ENCODE data around the gene ADGRD2. TPM values are rescaled to one million over a fixed set of nuclear protein-coding genes. Genes with fewer than 3 reads are reported as not detected.

ADGRD2 gene
- total and polyA plus RNA-seq, 7 donors, result not detected

GRCh38 chr9:124493794-124494479 lies 43.7 kb downstream of the ADGRD2 start:
- TF ChIP-seq POLR2A (IDR thresholded peaks at IDR 0.05), result no peak
- TF ChIP-seq, protein P1, sequence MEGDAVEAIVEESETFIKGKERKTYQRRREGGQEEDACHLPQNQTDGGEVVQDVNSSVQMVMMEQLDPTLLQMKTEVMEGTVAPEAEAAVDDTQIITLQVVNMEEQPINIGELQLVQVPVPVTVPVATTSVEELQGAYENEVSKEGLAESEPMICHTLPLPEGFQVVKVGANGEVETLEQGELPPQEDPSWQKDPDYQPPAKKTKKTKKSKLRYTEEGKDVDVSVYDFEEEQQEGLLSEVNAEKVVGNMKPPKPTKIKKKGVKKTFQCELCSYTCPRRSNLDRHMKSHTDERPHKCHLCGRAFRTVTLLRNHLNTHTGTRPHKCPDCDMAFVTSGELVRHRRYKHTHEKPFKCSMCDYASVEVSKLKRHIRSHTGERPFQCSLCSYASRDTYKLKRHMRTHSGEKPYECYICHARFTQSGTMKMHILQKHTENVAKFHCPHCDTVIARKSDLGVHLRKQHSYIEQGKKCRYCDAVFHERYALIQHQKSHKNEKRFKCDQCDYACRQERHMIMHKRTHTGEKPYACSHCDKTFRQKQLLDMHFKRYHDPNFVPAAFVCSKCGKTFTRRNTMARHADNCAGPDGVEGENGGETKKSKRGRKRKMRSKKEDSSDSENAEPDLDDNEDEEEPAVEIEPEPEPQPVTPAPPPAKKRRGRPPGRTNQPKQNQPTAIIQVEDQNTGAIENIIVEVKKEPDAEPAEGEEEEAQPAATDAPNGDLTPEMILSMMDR (IDR thresholded peaks at IDR 0.05), result no peak
- WGBS, 2 donors, result 80 to 81% methylated on average over 18 of the region's 18 CpGs
- intact Hi-C loops (cut with DNase I), result no loop called here
- Histone ChIP-seq H3K4me3 (no peak overlapping the region), H3K9me3 (no peaks in the 10 kb centered on the region), H3K27me3 (peaks cover 0 to 59% (median 21%) of the 10 kb centered on the region in 3 donors), H3K36me3 (no peaks in the 10 kb centered on the region), H3K4me1 (no peaks in the 10 kb centered on the region), H3K27ac (no peak overlapping the region)
- DNase-seq, result no peak

GRCh38 chr9:124495126-124496074 lies 45.1 kb downstream of the ADGRD2 start:
- Histone ChIP-seq H3K27me3 (peaks cover 0 to 65% (median 36%) of the 10 kb centered on the region in 3 donors), H3K9me3 (no peaks in the 10 kb centered on the region), H3K27ac (no peak overlapping the region), H3K4me3 (no peak overlapping the region), H3K36me3 (no peaks in the 10 kb centered on the region), H3K4me1 (no peaks in the 10 kb centered on the region)
- WGBS, 2 donors, result 78 to 80% methylated on average over 31 of the region's 31 CpGs
- intact Hi-C loops (cut with DNase I), result no loop called here
- no peak for DNase-seq
- TF ChIP-seq POLR2AphosphoS5 (IDR thresholded peaks at IDR 0.05) (no peak), POLR2A (IDR thresholded peaks at IDR 0.05) (no peak), EP300 (IDR thresholded peaks at IDR 0.05) (no peak)
- TF ChIP-seq, protein P1 (IDR thresholded peaks at IDR 0.05), result no peak

DNA sequence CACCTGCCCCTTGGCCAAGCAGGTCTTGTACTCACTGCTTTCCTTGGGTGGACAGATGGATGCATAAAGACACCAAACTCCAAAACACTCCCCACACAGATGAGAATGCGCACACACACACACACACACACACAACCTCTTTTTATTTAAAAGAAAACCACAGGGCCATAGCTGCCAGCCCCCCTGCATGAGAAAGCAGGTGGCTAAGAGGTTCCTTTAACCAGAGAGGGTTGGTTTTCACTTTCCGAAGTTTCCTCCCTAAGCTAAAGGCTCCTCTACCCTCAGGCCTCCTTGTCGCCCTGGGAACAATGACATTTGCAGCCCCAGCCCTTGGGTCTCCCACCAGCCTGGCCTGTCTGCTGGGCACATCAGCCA lies 45.8 kb downstream of the ADGRD2 start:
- DNase-seq, result no peak
- TF ChIP-seq POLR2A (IDR thresholded peaks at IDR 0.05) (no peak), EP300 (IDR thresholded peaks at IDR 0.05) (no peak), POLR2AphosphoS5 (IDR thresholded peaks at IDR 0.05) (no peak)
- TF ChIP-seq, protein P1 (IDR thresholded peaks at IDR 0.05), result no peak
- H3K36me3 ChIP-seq, result no peaks in the 10 kb centered on the region
- intact Hi-C loops (cut with DNase I), result no loop called here
- no peak overlapping the region for H3K27ac ChIP-seq
- no peaks in the 10 kb centered on the region for H3K9me3 ChIP-seq
- H3K27me3 ChIP-seq, result peaks cover 0 to 66% (median 35%) of the 10 kb centered on the region in 3 donors
- H3K4me3 ChIP-seq, result no peak overlapping the region
- 51 to 82% methylated on average over 3 of the region's 3 CpGs for WGBS, 2 donors
- no peaks in the 10 kb centered on the region for H3K4me1 ChIP-seq

DNA sequence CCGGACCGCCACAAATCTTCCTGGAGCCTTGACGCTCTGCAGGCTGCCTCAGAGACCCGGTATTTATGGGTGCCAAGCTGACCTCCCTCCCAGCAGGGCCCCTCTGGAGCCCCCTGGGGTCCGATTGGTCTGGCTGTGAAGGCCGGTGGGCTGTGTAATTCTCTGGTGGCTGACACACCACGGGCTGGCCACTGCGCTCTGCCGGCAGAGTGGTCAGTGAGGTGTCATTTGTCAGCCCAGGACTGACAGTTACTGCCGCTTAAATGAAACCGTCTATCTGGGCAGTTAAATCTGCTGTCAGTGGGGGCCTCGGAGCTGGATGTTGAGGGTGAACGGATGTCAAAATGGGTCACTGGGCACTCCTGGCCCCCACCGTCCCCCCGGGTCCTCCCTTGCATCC lies 46.2 kb downstream of the ADGRD2 start:
- Histone ChIP-seq H3K36me3 (no peaks in the 10 kb centered on the region), H3K27ac (no peak overlapping the region), H3K4me3 (no peak overlapping the region), H3K4me1 (no peaks in the 10 kb centered on the region), H3K9me3 (no peaks in the 10 kb centered on the region), H3K27me3 (peaks cover 0 to 66% (median 35%) of the 10 kb centered on the region in 3 donors)
- TF ChIP-seq EP300 (IDR thresholded peaks at IDR 0.05), result no peak
- TF ChIP-seq, protein P1 (IDR thresholded peaks at IDR 0.05), result no peak
- no peak for TF ChIP-seq POLR2AphosphoS5 (IDR thresholded peaks at IDR 0.05)
- TF ChIP-seq POLR2A (IDR thresholded peaks at IDR 0.05), result no peak
- no peak for DNase-seq
- 67 to 78% methylated on average over 15 of the region's 15 CpGs for WGBS, 2 donors
- intact Hi-C loops (cut with DNase I), result no loop called here
